Body of pancreas (tissue), 4 donors: ENCODE results near the gene NR3C2. TPM values are rescaled to one million over a fixed set of nuclear protein-coding genes. Genes with fewer than 3 reads are reported as not detected.

ENCODE experiments used
- ATAC-seq: fragments of 150-250 bp; one replicate; pipeline ENCODE4 v1.9.1; 2016
- DNase-seq, 4 donors: peaks; one replicate each; pipeline ENCODE4 v3.0.0-alpha.2; 2019
- H3K27ac ChIP-seq, 4 donors: fragments of 200-600 bp; sonication (generic); 1 replicate in 3 of 4; 2 replicates in 1 of 4; pipeline versions ENCODE4 v1.5.1 to v1.6.1; 2016 to 2019; ENCODE audit warnings: mild to moderate bottlenecking in 1 of 4, mixed read lengths in 1 of 4, moderate library complexity in 1 of 4
- H3K27me3 ChIP-seq, 2 donors: fragments of 200-600 bp; sonication (generic); one replicate each; pipeline ENCODE4 v1.6.0; 2016; ENCODE audit warnings: mild to moderate bottlenecking in 1 of 2
- H3K36me3 ChIP-seq, 2 donors: fragments of 200-600 bp; sonication (generic); replicated peaks in 1 of 2; 2 replicates each; pipeline ENCODE4 v1.5.1; 2016; ENCODE audit warnings: low read depth in 2 of 2; ENCODE audit not compliant: insufficient read depth in 1 of 2
- H3K4me1 ChIP-seq: fragments of 200-600 bp; sonication (generic); one replicate; pipeline ENCODE4 v1.6.0; 2016
- H3K4me3 ChIP-seq, 2 donors: fragments of 200-600 bp; sonication (generic); 1 replicate in 1 of 2; 2 replicates in 1 of 2; pipeline ENCODE4 v1.5.1; 2016 to 2019
- H3K9me3 ChIP-seq, 3 donors: fragments of 200-600 bp; sonication (generic); 1 replicate in 2 of 3; 2 replicates in 1 of 3; pipeline ENCODE4 v1.5.1; 2016
- CTCF ChIP-seq, 7 experiments: fragments of 450-650 bp in 4 of 7; fragments of 200-600 bp in 3 of 7; sonication (generic) in 3 of 7; IDR thresholded peaks; one replicate each; pipeline ENCODE4 v1.5.1; 2016 to 2019; ENCODE audit warnings: antibody characterized with exemption in 7 of 7
- POLR2A ChIP-seq, 3 donors: fragments of 450-650 bp; IDR thresholded peaks; one replicate each; pipeline ENCODE4 v1.6.1; 2016; ENCODE audit warnings: antibody characterized with exemption in 3 of 3, mild to moderate bottlenecking in 2 of 3
- WGBS, 2 donors: methylation state at CpG; one replicate each; pipeline ENCODE4 v1.1.5; 2017; 5-methylcytosine and 5-hydroxymethylcytosine counted together
- intact Hi-C: fragments of 100-400 bp; cut with DNase I; formaldehyde crosslinking; loops from one replicate; pipeline ENCODE4 v1.15.1; 2023
- total RNA-seq, 2 donors: library from RNA; depleted of rRNA; stranded (reverse); fragments of >200 nt; gene quantifications; one replicate each; pipeline ENCODE4 v1.1.0, GENCODE V29; 2016

Gene NR3C2
- total RNA-seq, 2 donors from 2014 or later = 14.8 to 18.8 TPM

- no peak for DNase-seq
- ATAC-seq = no peak
- intact Hi-C loops = no loop called here
- WGBS, 2 donors = 69 to 81% methylated on average over 7 of the region's 7 CpGs
- Histone ChIP-seq H3K36me3 (no peaks in the 10 kb centered on the region), H3K27ac (no peak overlapping the region), H3K9me3 (no peaks in the 10 kb centered on the region), H3K4me1 (peaks cover 10% of the 10 kb centered on the region), H3K27me3 (no peaks in the 10 kb centered on the region), H3K4me3 (no peak overlapping the region)
- no peak for TF ChIP-seq CTCF (IDR thresholded peaks at IDR 0.05)
- TF ChIP-seq POLR2A (IDR thresholded peaks at IDR 0.05) = no peak
These were observed 271.5 kb downstream of the NR3C2 start for GRCh38 chr4:148170408-148171365.

DNA sequence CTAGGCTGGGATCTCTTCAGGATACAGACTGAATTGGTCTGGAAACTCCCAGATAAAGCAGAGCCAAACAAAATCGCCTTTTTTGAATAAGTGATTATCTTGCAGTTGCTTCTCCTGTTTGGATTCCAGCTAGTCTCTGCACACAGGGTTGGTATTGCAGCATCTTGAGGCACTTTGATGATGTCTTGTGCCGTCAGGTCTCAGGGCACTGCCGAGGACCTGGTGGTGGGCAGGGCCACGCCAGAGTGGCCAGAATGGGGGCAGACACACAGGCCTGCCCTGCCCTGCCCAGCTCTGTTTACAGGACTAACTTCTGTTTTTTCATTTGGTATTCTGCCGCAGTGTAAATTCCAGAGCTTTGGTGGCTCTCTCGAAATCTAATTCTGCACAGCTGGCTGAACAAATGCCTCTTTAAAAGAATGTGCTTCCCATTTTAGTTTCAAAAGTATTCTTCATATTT is 276.1 kb downstream of the NR3C2 start:
- no peaks in the 10 kb centered on the region for H3K9me3 ChIP-seq
- H3K4me3 ChIP-seq = no peak overlapping the region
- H3K27me3 ChIP-seq = no peaks in the 10 kb centered on the region
- H3K4me1 ChIP-seq = peaks cover 20% of the 10 kb centered on the region
- ATAC-seq = no peak
- no peaks in the 10 kb centered on the region for H3K36me3 ChIP-seq
- 70 to 76% methylated on average over 6 of the region's 6 CpGs for WGBS, 2 donors
- H3K27ac ChIP-seq = no peak overlapping the region
- DNase-seq = no peak
- TF ChIP-seq CTCF (IDR thresholded peaks at IDR 0.05) = no peak
- no peak for TF ChIP-seq POLR2A (IDR thresholded peaks at IDR 0.05)
- intact Hi-C loops = no loop called here

GRCh38 chr4:148164557-148164956 is 277.7 kb downstream of the NR3C2 start:
- Histone ChIP-seq H3K27ac (peak overlapping the region in 1 of 4 donors; percentile 22), H3K9me3 (no peaks in the 10 kb centered on the region), H3K4me3 (no peak overlapping the region), H3K4me1 (peaks cover 27% of the 10 kb centered on the region), H3K27me3 (no peaks in the 10 kb centered on the region), H3K36me3 (no peaks in the 10 kb centered on the region)
- DNase-seq (no peak), ATAC-seq (peak; percentile 54)
- WGBS, 2 donors = 15 to 19% methylated on average over 2 of the region's 2 CpGs
- no peak for TF ChIP-seq CTCF (IDR thresholded peaks at IDR 0.05)
- intact Hi-C loops = no loop called here

GRCh38 chr4:148162991-148163390 is 279.2 kb downstream of the NR3C2 start:
- Histone ChIP-seq H3K27ac (peak overlapping the region in 1 of 4 donors; percentile 17), H3K27me3 (no peaks in the 10 kb centered on the region), H3K4me3 (no peak overlapping the region), H3K4me1 (peaks cover 27% of the 10 kb centered on the region), H3K36me3 (no peaks in the 10 kb centered on the region), H3K9me3 (no peaks in the 10 kb centered on the region)
- TF ChIP-seq CTCF (IDR thresholded peaks at IDR 0.05) (no peak), POLR2A (IDR thresholded peaks at IDR 0.05) (no peak)
- no peak for ATAC-seq
- intact Hi-C loops = no loop called here
- DNase-seq = no peak
- WGBS, 2 donors = 63 to 79% methylated on average over 1 of the region's 1 CpG
